GF-D8 (cell line): ENCODE results near the gene KLF2.

ENCODE experiments used
- DNase-seq: peaks from one replicate; lab custom pipeline; 2025; lab: John Stamatoyannopoulos, UW

The KLF2 gene

GRCh38 chr19:16308081-16308480, 16.5 kb upstream of the KLF2 start:
- no peak for DNase-seq

GRCh38 chr19:16309643-16310042, 15.0 kb upstream of the KLF2 start:
- DNase-seq: no peak

- peak; percentile 94 for DNase-seq
These were observed 8.7 kb upstream of the KLF2 start for GRCh38 chr19:16315825-16316505.

- peak; percentile 76 for DNase-seq
These were observed 8.1 kb upstream of the KLF2 start for GRCh38 chr19:16316506-16316882.

GRCh38 chr19:16319481-16319880, 5.1 kb upstream of the KLF2 start:
- DNase-seq: no peak

GRCh38 chr19:16320987-16321386, 3.6 kb upstream of the KLF2 start:
- no peak for DNase-seq

GRCh38 chr19:16325161-16325527, 518 bp downstream of the KLF2 start:
- DNase-seq: no peak

- no peak for DNase-seq
These were observed 1.2 kb downstream of the KLF2 start for GRCh38 chr19:16325641-16326400.

- DNase-seq: no peak
These were observed 2.0 kb downstream of the KLF2 start for GRCh38 chr19:16326401-16327168.

GRCh38 chr19:16327169-16327475, 2.5 kb downstream of the KLF2 start:
- no peak for DNase-seq

- no peak for DNase-seq
These were observed 2.9 kb downstream of the KLF2 start for GRCh38 chr19:16327501-16327900.

GRCh38 chr19:16327911-16328823, 3.5 kb downstream of the KLF2 start:
- peak; percentile 97 for DNase-seq

- no peak for DNase-seq
These were observed 4.3 kb downstream of the KLF2 start for GRCh38 chr19:16328824-16329482.

GRCh38 chr19:16330368-16330801, 5.8 kb downstream of the KLF2 start:
- DNase-seq: no peak

GRCh38 chr19:16330806-16331690, 6.4 kb downstream of the KLF2 start:
- DNase-seq: no peak

GRCh38 chr19:16333001-16333586, 8.5 kb downstream of the KLF2 start:
- no peak for DNase-seq

- DNase-seq: no peak
These were observed 9.8 kb downstream of the KLF2 start for GRCh38 chr19:16334411-16334810.

GRCh38 chr19:16335226-16335625, 10.6 kb downstream of the KLF2 start:
- DNase-seq: no peak

GRCh38 chr19:16336571-16336970, 11.9 kb downstream of the KLF2 start:
- DNase-seq: no peak

GRCh38 chr19:16337809-16338469, 13.3 kb downstream of the KLF2 start:
- no peak for DNase-seq
